H1 (cell line): ENCODE results near the gene KCNQ2. TPM values are rescaled to one million over a fixed set of nuclear protein-coding genes. Genes with fewer than 3 reads are reported as not detected.

Experiments
- CTCF ChIA-PET: fragments of 300-600 bp; sonication (Branson Sonifier 250); formaldehyde crosslinking; loops from one replicate; lab custom pipeline; 2021; ENCODE audit not compliant: partially characterized antibody; lab: Charles Lee
- POLR2A ChIA-PET: fragments of 300-600 bp; sonication (Branson Sonifier 250); formaldehyde crosslinking; loops from one replicate; lab custom pipeline; 2021; ENCODE audit warnings: inconsistent platforms; ENCODE audit not compliant: partially characterized antibody; lab: Charles Lee
- DNase-seq, 2 experiments: peaks; one replicate each; pipeline versions ENCODE4 v3.0.0 to v3.0.0-alpha.2; 2010 to 2022; ENCODE audit warnings: low spot score in 2 of 2, low read depth in 1 of 2, mixed read lengths in 1 of 2
- FAIRE-seq: peaks from 2 replicates; lab custom pipeline; 2011; peaks lifted over from hg19 to GRCh38; lab: Jason Lieb, UNC
- H2AFZ ChIP-seq: 2 replicates; pipeline ENCODE4 v1.8.1; 2012; ENCODE audit warnings: low read length, inconsistent platforms
- H2AK5ac ChIP-seq: 2 replicates; pipeline ENCODE4 v1.6.1; 2013; ENCODE audit warnings: low read depth, low read length
- H2BK120ac ChIP-seq: replicated peaks from 2 replicates; pipeline ENCODE3; 2013; ENCODE audit warnings: low read depth, low read length, inconsistent platforms
- H2BK12ac ChIP-seq: 2 replicates; pipeline ENCODE4 v1.6.1; 2013; ENCODE audit warnings: low read depth, low read length
- H2BK15ac ChIP-seq: 2 replicates; pipeline ENCODE4 v1.6.1; 2013; ENCODE audit warnings: low read length
- H2BK20ac ChIP-seq: 2 replicates; pipeline ENCODE4 v1.6.1; 2013; ENCODE audit warnings: low read length
- H2BK5ac ChIP-seq: 2 replicates; pipeline ENCODE4 v1.6.1; 2013; ENCODE audit warnings: low read depth, low read length
- H3K14ac ChIP-seq: 2 replicates; pipeline ENCODE4 v1.6.1; 2013; ENCODE audit warnings: inconsistent platforms; ENCODE audit not compliant: insufficient read length
- H3K18ac ChIP-seq: 2 replicates; pipeline ENCODE4 v1.6.1; 2013; ENCODE audit warnings: low read length; ENCODE audit errors: extremely low read depth
- H3K23ac ChIP-seq: 2 replicates; pipeline ENCODE4 v1.6.1; 2013; ENCODE audit warnings: inconsistent platforms; ENCODE audit not compliant: insufficient read length
- H3K23me2 ChIP-seq: 2 replicates; pipeline ENCODE4 v1.6.1; 2013; ENCODE audit warnings: low read depth, low read length
- H3K27ac ChIP-seq: 2 replicates; pipeline ENCODE4 v1.6.1; 2011; ENCODE audit warnings: low read depth, low read length, inconsistent platforms
- H3K27me3 ChIP-seq, 4 experiments: replicated peaks in 1 of 4; 1 replicate in 1 of 4; 2 replicates in 3 of 4; pipeline versions ENCODE4 v1.6.1 to v1.8.1; 2011 to 2013; ENCODE audit warnings: low read length in 3 of 4, mild to moderate bottlenecking in 3 of 4, inconsistent platforms in 2 of 4, mixed read lengths in 2 of 4, moderate library complexity in 1 of 4; ENCODE audit not compliant: control insufficient read depth in 3 of 4, insufficient read depth in 3 of 4; ENCODE audit errors: extremely low read depth in 1 of 4
- H3K36me3 ChIP-seq, 4 experiments: 2 replicates each; pipeline versions ENCODE4 v1.6.1 to v1.8.1; 2011 to 2013; ENCODE audit warnings: mild to moderate bottlenecking in 4 of 4, low read length in 3 of 4, moderate library complexity in 2 of 4, control low read depth in 1 of 4, inconsistent platforms in 1 of 4; ENCODE audit not compliant: insufficient read depth in 4 of 4, control insufficient read depth in 2 of 4
- H3K4ac ChIP-seq: replicated peaks from 2 replicates; pipeline ENCODE3; 2013; ENCODE audit warnings: low read length, low read depth, mixed read lengths, inconsistent platforms; ENCODE audit not compliant: insufficient read length
- H3K4me1 ChIP-seq, 4 experiments: replicated peaks in 1 of 4; 1 replicate in 1 of 4; 2 replicates in 3 of 4; pipeline versions ENCODE4 v1.6.1 to v1.8.1; 2011 to 2013; ENCODE audit warnings: low read length in 3 of 4, inconsistent platforms in 2 of 4, mixed read lengths in 1 of 4; ENCODE audit not compliant: insufficient read depth in 4 of 4, control insufficient read depth in 3 of 4
- H3K4me2 ChIP-seq, 2 experiments: 2 replicates each; pipeline versions ENCODE4 v1.6.1 to v1.8.1; 2011 to 2013; ENCODE audit warnings: low read depth in 2 of 2, low read length in 2 of 2, control low read depth in 1 of 2, inconsistent platforms in 1 of 2, mild to moderate bottlenecking in 1 of 2; ENCODE audit not compliant: insufficient read depth in 1 of 2
- H3K4me3 ChIP-seq, 4 experiments: fragments of 200-600, 300-600 bp in 1 of 4; sonication (generic), shearing (Covaris generic), sonication (Bioruptor Twin) in 1 of 4; 2 replicates each; pipeline versions ENCODE4 v1.5.1 to v1.8.1; 2011 to 2016; ENCODE audit warnings: low read length in 4 of 4, low read depth in 3 of 4, control low read depth in 2 of 4, inconsistent platforms in 2 of 4, mild to moderate bottlenecking in 2 of 4, mixed read lengths in 1 of 4, moderate library complexity in 1 of 4; ENCODE audit not compliant: insufficient read depth in 2 of 4; ENCODE audit errors: extremely low read depth in 1 of 4
- H3K56ac ChIP-seq: replicated peaks from 2 replicates; pipeline ENCODE3; 2013; ENCODE audit warnings: low read depth, mild to moderate bottlenecking, mixed read lengths, low read length, inconsistent platforms; ENCODE audit not compliant: insufficient read length
- H3K79me1 ChIP-seq: 2 replicates; pipeline ENCODE4 v1.6.1; 2013; ENCODE audit warnings: low read depth, low read length, control low read depth
- H3K79me2 ChIP-seq, 2 experiments: 2 replicates each; pipeline versions ENCODE4 v1.6.1 to v1.8.1; 2012 to 2013; ENCODE audit warnings: low read length in 2 of 2, mild to moderate bottlenecking in 2 of 2, inconsistent platforms in 1 of 2; ENCODE audit not compliant: insufficient read depth in 2 of 2, control insufficient read depth in 1 of 2
- H3K9ac ChIP-seq, 4 experiments: replicated peaks in 1 of 4; 1 replicate in 1 of 4; 2 replicates in 3 of 4; pipeline versions ENCODE4 v1.6.1 to v1.8.1; 2011 to 2013; ENCODE audit warnings: low read depth in 3 of 4, low read length in 3 of 4, control low read depth in 2 of 4, mild to moderate bottlenecking in 2 of 4, moderate library complexity in 2 of 4, inconsistent platforms in 1 of 4; ENCODE audit errors: extremely low read depth in 1 of 4
- H3K9me3 ChIP-seq, 2 experiments: 2 replicates each; pipeline versions ENCODE4 v1.6.1 to v1.8.1; 2012 to 2013; ENCODE audit warnings: mild to moderate bottlenecking in 2 of 2, moderate library complexity in 2 of 2, control low read depth in 1 of 2, inconsistent platforms in 1 of 2, low read depth in 1 of 2, low read length in 1 of 2, mixed read lengths in 1 of 2; ENCODE audit not compliant: insufficient read depth in 2 of 2
- H4K20me1 ChIP-seq, 2 experiments: replicated peaks in 1 of 2; 2 replicates each; pipeline versions ENCODE3 to v1.8.1; 2011 to 2013; ENCODE audit warnings: inconsistent platforms in 2 of 2, low read length in 2 of 2, mild to moderate bottlenecking in 1 of 2; ENCODE audit not compliant: insufficient read depth in 2 of 2, control insufficient read depth in 1 of 2
- H4K5ac ChIP-seq: 2 replicates; pipeline ENCODE4 v1.6.1; 2013; ENCODE audit warnings: low read length, low read depth, mixed read lengths, inconsistent platforms; ENCODE audit not compliant: insufficient read length
- H4K8ac ChIP-seq: 2 replicates; pipeline ENCODE4 v1.8.0; 2013; ENCODE audit warnings: mild to moderate bottlenecking, moderate library complexity, low read length, inconsistent platforms; ENCODE audit not compliant: insufficient read depth; ENCODE audit errors: extremely low read depth
- H4K91ac ChIP-seq: replicated peaks from 2 replicates; pipeline ENCODE3; 2013; ENCODE audit warnings: low read length, mixed read lengths, inconsistent platforms; ENCODE audit not compliant: insufficient read length
- BRCA1 ChIP-seq: IDR thresholded peaks from 2 replicates; pipeline ENCODE4 v1.6.1; 2012; ENCODE audit warnings: low read depth, low read length, improper control_type of control experiment
- CBX5 ChIP-seq: fragments of 300-800, 300-1000 bp; sonication (generic); IDR thresholded peaks from 2 replicates; pipeline ENCODE4 v1.7.1; 2016; ENCODE audit warnings: antibody characterized with exemption, low read length, low read depth
- EGR1 ChIP-seq: IDR thresholded peaks from 2 replicates; pipeline ENCODE4 v1.6.1; 2011; ENCODE audit warnings: low read depth, low read length, borderline replicate concordance
- FOSL1 ChIP-seq: IDR thresholded peaks from 2 replicates; pipeline ENCODE4 v1.6.1; 2011; ENCODE audit warnings: mild to moderate bottlenecking, low read depth, low read length, moderate library complexity; ENCODE audit not compliant: insufficient read depth
- JUND ChIP-seq: IDR thresholded peaks from 2 replicates; pipeline ENCODE4 v1.6.1; 2011; ENCODE audit warnings: mild to moderate bottlenecking, improper control_type of control experiment, low read length
- NANOG ChIP-seq: IDR thresholded peaks from 2 replicates; pipeline ENCODE4 v1.6.1; 2011; ENCODE audit warnings: low read length, low read depth, mild to moderate bottlenecking, inconsistent platforms; ENCODE audit not compliant: insufficient read depth, poor library complexity, severe bottlenecking
- RNF2 ChIP-seq: fragments of 200-900, 300-1000 bp; sonication (generic); IDR thresholded peaks from 2 replicates; pipeline ENCODE4 v1.7.1; 2016; ENCODE audit warnings: borderline replicate concordance, low read depth, mild to moderate bottlenecking, antibody characterized with exemption, low read length; ENCODE audit not compliant: poor library complexity, severe bottlenecking; ENCODE audit errors: missing control alignments
- SP2 ChIP-seq: IDR thresholded peaks from 2 replicates; pipeline ENCODE4 v1.6.1; 2012; ENCODE audit warnings: mild to moderate bottlenecking, low read length, inconsistent platforms
- SUZ12 ChIP-seq: fragments of 200-600 bp; sonication (generic); IDR thresholded peaks from 2 replicates; pipeline ENCODE4 v1.6.1; 2012; ENCODE audit warnings: mild to moderate bottlenecking, inconsistent platforms, low read length, moderate library complexity, mixed read lengths
- TCF12 ChIP-seq: IDR thresholded peaks from 2 replicates; pipeline ENCODE4 v1.6.1; 2011; ENCODE audit warnings: low read depth, mild to moderate bottlenecking, low read length
- ZNF274 ChIP-seq: IDR thresholded peaks from 2 replicates; pipeline ENCODE4 v1.7.0; 2012; ENCODE audit warnings: low read length, borderline replicate concordance; ENCODE audit errors: extremely low read depth
- WGBS, 2 experiments: shearing (Covaris generic) in 1 of 2; methylation state at CpG; one replicate each; pipeline versions ENCODE4 v1.1.6 to v1.1.7; 2013 to 2015; ENCODE audit warnings: low lambda C conversion rate in 2 of 2, mixed read lengths in 2 of 2, inconsistent platforms in 1 of 2, low coverage in 1 of 2, missing lambda C conversion rate in 1 of 2; ENCODE audit not compliant: insufficient replicate concordance in 2 of 2, insufficient coverage in 1 of 2, insufficient read length in 1 of 2; ENCODE audit errors: extremely low coverage in 1 of 2, missing lambda C conversion rate in 1 of 2; 5-methylcytosine and 5-hydroxymethylcytosine counted together
- polyA plus RNA-seq, 7 experiments: library from polyadenylated mRNA; depleted of rRNA in 3 of 7; stranded (reverse) in 5 of 7; unstranded in 2 of 7; fragments of >200 nt in 5 of 7; fragments of 200-250 nt in 2 of 7; gene quantifications; 1 replicate in 5 of 7; 2 replicates in 1 of 7; 4 replicates in 1 of 7; pipeline versions ENCODE4 v1.2.1 to v1.2.3, GENCODE V29; 2011 to 2013; ENCODE audit warnings: missing spikeins in 2 of 7, mixed read lengths in 2 of 7
- total RNA-seq: library from RNA; stranded (reverse); fragmentation: NEBNext Ultra II Directional; extraction: Animal tissue kit (Norgen Biotek cat#: 25700); gene quantifications from 2 replicates; pipeline ENCODE4 v1.2.1, GENCODE V29; 2021
- TF ChIP-seq, protein P1 (sequence below): IDR thresholded peaks from 2 replicates; pipeline ENCODE4 v1.6.1; 2011; ENCODE audit warnings: low read depth, mild to moderate bottlenecking, low read length; ENCODE audit not compliant: insufficient read depth

Gene KCNQ2
- total and polyA plus RNA-seq, 2 of the 8 experiments (the other 6 are each of a cell fraction or from before 2014, with no cell fraction given), result 82.6 to 243 TPM

DNA sequence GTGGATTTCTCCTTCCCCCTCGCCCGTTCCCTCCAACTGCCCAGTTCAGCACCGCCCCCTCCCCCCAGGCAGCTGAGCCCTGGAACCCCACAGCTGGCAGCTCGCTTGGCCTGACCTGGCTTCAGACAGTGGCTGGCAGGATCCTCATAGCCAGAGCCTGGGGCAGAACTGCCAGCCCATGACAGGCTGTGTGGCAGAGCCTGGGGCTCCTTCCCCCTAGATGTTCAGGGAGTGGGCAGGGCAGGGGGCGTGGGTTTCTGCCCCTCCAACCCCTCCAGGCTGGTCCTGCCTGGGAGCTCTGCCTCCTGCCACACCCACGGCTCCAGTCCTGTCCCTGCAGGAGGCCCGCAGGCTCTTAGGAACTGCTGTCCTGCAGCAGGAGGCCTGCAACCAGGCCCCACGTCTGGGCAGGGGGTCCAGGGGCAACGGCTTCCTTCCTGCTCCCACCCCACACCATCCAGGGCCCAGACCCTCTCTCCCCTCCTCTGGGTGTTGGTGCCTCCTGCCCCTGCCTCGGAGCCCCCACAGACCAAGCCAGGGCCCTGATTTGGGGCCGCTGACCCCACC lies 9.6 kb upstream of the KCNQ2 start:
- no peak overlapping the region for H3K27ac ChIP-seq
- no peaks in the 10 kb centered on the region for H3K36me3 ChIP-seq
- peaks cover 0 to 19% (median 12%) of the 10 kb centered on the region in 4 experiments; a peak in 5 of 7 replicates for H3K4me1 ChIP-seq
- WGBS, 2 experiments, result 70% methylated on average over 10 of the region's 11 CpGs; no CpG with 5 or more reads in 1 of the 2 experiments
- H2BK120ac ChIP-seq, result no peak overlapping the region
- FAIRE-seq (no peak), DNase-seq (no peak)
- H2AK5ac ChIP-seq, result no peak overlapping the region
- no peak overlapping the region; a peak in 1 of 4 replicates for H3K4me2 ChIP-seq
- H3K9me3 ChIP-seq, result peaks cover 4% of the 10 kb centered on the region in 2 experiments; a peak in 1 of 4 replicates
- no peaks in the 10 kb centered on the region for H3K79me1 ChIP-seq
- no peak overlapping the region for H3K56ac ChIP-seq
- peak overlapping the region; percentile 55 for H4K91ac ChIP-seq
- CTCF ChIA-PET, result interaction anchor here (0.7 to 4.8 kb wide), 7 partner anchors 12 to 252 kb away, joined by 3 to 39 read pairs (median 3); no protein-coding TSS in a partner anchor
- H3K79me2 ChIP-seq, result no peaks in the 10 kb centered on the region
- H3K27me3 ChIP-seq, result no peaks in the 10 kb centered on the region; a peak in 2 of 7 replicates
- no peak overlapping the region for H2BK15ac ChIP-seq
- H3K14ac ChIP-seq, result no peak overlapping the region
- H3K4ac ChIP-seq, result no peak overlapping the region
- no peak overlapping the region for H3K18ac ChIP-seq
- H2AFZ ChIP-seq, result no peak overlapping the region
- POLR2A ChIA-PET, result interaction anchor here (1.1 to 2.3 kb wide), 3 partner anchors 11 to 21 kb away, joined by 3 to 8 read pairs (median 3); partner anchors contain the start of gene KCNQ2
- peak overlapping the region; percentile 13; the same call in 1 of the 2 replicates for H2BK5ac ChIP-seq
- H4K20me1 ChIP-seq, result no peaks in the 10 kb centered on the region
- H3K23ac ChIP-seq, result no peak overlapping the region
- no peak overlapping the region for H3K4me3 ChIP-seq
- no peak overlapping the region for H2BK20ac ChIP-seq
- no peak overlapping the region for H3K9ac ChIP-seq
- H2BK12ac ChIP-seq, result peak overlapping the region; percentile 50; the same call in 1 of the 2 replicates
- no peaks in the 10 kb centered on the region for H3K23me2 ChIP-seq
- H4K5ac ChIP-seq, result no peak overlapping the region
- peak overlapping the region; percentile 77; the same call in 1 of the 2 replicates for H4K8ac ChIP-seq
- TF ChIP-seq TCF12 (no peak), JUND (no peak), RNF2 (no peak), NANOG (no peak), ZNF274 (no peak), EGR1 (no peak), FOSL1 (no peak), SUZ12 (no peak), SP2 (no peak), CBX5 (no peak), BRCA1 (no peak)
- TF ChIP-seq, protein P1, sequence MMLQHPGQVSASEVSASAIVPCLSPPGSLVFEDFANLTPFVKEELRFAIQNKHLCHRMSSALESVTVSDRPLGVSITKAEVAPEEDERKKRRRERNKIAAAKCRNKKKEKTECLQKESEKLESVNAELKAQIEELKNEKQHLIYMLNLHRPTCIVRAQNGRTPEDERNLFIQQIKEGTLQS, result no peak
